DOHH2 (cell line): Measurements from ENCODE around the gene CD164L2.

Experiments
- H3F3A ChIP-seq: fragments of 200-600 bp; sonication (generic), shearing (Covaris generic); 2 replicates; pipeline ENCODE4 v1.6.0; 2016; ENCODE audit warnings: antibody characterized with exemption, mild to moderate bottlenecking; ENCODE audit not compliant: control insufficient read depth, insufficient read depth
- H3K27ac ChIP-seq: fragments of 200-600 bp; sonication (generic); 2 replicates; pipeline ENCODE4 v1.5.1; 2014; ENCODE audit warnings: low read depth, mild to moderate bottlenecking, low read length, moderate library complexity
- H3K27me3 ChIP-seq: fragments of 200-600 bp; sonication (generic); 2 replicates; pipeline ENCODE4 v1.6.1; 2014; ENCODE audit warnings: mild to moderate bottlenecking, low read length, mixed read lengths; ENCODE audit not compliant: control insufficient read depth
- H3K36me3 ChIP-seq: fragments of 200-600 bp; sonication (generic); 2 replicates; pipeline ENCODE4 v1.6.1; 2014; ENCODE audit warnings: mild to moderate bottlenecking, low read length, moderate library complexity, mixed read lengths; ENCODE audit not compliant: control insufficient read depth
- H3K4me1 ChIP-seq: fragments of 200-600 bp; sonication (generic); 2 replicates; pipeline ENCODE4 v1.6.1; 2014; ENCODE audit warnings: mild to moderate bottlenecking, low read length, mixed read lengths; ENCODE audit not compliant: control insufficient read depth
- H3K4me2 ChIP-seq: fragments of 200-600 bp; sonication (generic); 2 replicates; pipeline ENCODE4 v1.6.0; 2014; ENCODE audit warnings: mild to moderate bottlenecking, low read length, moderate library complexity
- H3K4me3 ChIP-seq: fragments of 200-600 bp; sonication (generic); 2 replicates; pipeline ENCODE4 v1.5.1; 2014; ENCODE audit warnings: mild to moderate bottlenecking, low read length, mixed read lengths
- H3K79me2 ChIP-seq: fragments of 200-600 bp; sonication (generic); 2 replicates; pipeline ENCODE4 v1.6.1; 2014; ENCODE audit warnings: mild to moderate bottlenecking, low read length, mixed read lengths; ENCODE audit not compliant: control insufficient read depth
- H3K9me2 ChIP-seq: fragments of 200-600 bp; sonication (generic); replicated peaks from 2 replicates; pipeline ENCODE4 v1.6.1; 2014; ENCODE audit warnings: mild to moderate bottlenecking, low read length, mixed read lengths; ENCODE audit not compliant: control insufficient read depth
- H3K9me3 ChIP-seq: fragments of 200-600 bp; sonication (generic); 2 replicates; pipeline ENCODE4 v1.6.1; 2014; ENCODE audit warnings: antibody characterized with exemption, low read length, mixed read lengths; ENCODE audit not compliant: control insufficient read depth, insufficient read depth
- H4K20me1 ChIP-seq: fragments of 200-600 bp; sonication (generic); 2 replicates; pipeline ENCODE4 v1.6.0; 2014; ENCODE audit warnings: low read depth, mild to moderate bottlenecking, antibody characterized with exemption, low read length, moderate library complexity; ENCODE audit not compliant: control insufficient read depth, insufficient read depth
- EZH2phosphoT487 ChIP-seq: fragments of 200-600 bp; sonication (generic); IDR thresholded peaks from 2 replicates; pipeline ENCODE4 v1.6.1; 2017; ENCODE audit warnings: borderline replicate concordance, mild to moderate bottlenecking, antibody characterized with exemption, low read length, moderate library complexity, mixed read lengths
- TF ChIP-seq, protein P1 (sequence below): fragments of 200-600 bp; sonication (generic); IDR thresholded peaks from one replicate; pipeline ENCODE4 v1.5.1; 2014; ENCODE audit warnings: antibody characterized with exemption, mild to moderate bottlenecking, low read depth, low read length; ENCODE audit not compliant: poor library complexity, severe bottlenecking

The CD164L2 gene

DNA sequence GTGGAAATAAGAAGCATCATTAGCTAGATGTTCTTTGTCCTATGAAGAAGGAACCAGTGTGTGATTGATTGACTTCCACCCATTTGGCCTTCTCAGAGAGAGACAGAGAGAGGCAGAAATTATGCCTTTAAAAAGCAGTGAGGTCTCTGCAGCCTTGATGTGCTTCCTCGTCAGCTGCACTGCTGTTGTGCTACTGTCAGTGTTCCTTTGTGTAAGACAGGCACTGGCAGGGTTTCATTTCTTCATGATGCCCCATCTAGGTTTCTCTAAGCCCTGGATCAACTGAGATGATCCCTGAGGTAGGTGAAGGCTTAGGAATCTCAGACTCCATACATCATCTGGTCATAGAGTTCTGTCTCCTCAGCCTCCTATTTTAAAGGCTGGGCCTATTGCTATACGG is 44.2 kb upstream of the CD164L2 start:
- Histone ChIP-seq H3K4me1 (peaks cover 52% of the 10 kb centered on the region), H3K36me3 (peaks cover 39% of the 10 kb centered on the region), H3K27me3 (no peaks in the 10 kb centered on the region), H3K27ac (no peak overlapping the region), H3F3A (0 out of 2 replicates have a peak, but pooled peaks cover 5% of the 10 kb centered on the region), H3K9me2 (no peaks in the 10 kb centered on the region), H4K20me1 (no peaks in the 10 kb centered on the region; the same call in 1 of the 2 replicates), H3K9me3 (no peaks in the 10 kb centered on the region), H3K4me2 (no peak overlapping the region), H3K4me3 (no peak overlapping the region), H3K79me2 (peaks cover 70% of the 10 kb centered on the region)
- TF ChIP-seq EZH2phosphoT487, result no peak
- TF ChIP-seq, protein P1, sequence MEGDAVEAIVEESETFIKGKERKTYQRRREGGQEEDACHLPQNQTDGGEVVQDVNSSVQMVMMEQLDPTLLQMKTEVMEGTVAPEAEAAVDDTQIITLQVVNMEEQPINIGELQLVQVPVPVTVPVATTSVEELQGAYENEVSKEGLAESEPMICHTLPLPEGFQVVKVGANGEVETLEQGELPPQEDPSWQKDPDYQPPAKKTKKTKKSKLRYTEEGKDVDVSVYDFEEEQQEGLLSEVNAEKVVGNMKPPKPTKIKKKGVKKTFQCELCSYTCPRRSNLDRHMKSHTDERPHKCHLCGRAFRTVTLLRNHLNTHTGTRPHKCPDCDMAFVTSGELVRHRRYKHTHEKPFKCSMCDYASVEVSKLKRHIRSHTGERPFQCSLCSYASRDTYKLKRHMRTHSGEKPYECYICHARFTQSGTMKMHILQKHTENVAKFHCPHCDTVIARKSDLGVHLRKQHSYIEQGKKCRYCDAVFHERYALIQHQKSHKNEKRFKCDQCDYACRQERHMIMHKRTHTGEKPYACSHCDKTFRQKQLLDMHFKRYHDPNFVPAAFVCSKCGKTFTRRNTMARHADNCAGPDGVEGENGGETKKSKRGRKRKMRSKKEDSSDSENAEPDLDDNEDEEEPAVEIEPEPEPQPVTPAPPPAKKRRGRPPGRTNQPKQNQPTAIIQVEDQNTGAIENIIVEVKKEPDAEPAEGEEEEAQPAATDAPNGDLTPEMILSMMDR, result no peak

DNA sequence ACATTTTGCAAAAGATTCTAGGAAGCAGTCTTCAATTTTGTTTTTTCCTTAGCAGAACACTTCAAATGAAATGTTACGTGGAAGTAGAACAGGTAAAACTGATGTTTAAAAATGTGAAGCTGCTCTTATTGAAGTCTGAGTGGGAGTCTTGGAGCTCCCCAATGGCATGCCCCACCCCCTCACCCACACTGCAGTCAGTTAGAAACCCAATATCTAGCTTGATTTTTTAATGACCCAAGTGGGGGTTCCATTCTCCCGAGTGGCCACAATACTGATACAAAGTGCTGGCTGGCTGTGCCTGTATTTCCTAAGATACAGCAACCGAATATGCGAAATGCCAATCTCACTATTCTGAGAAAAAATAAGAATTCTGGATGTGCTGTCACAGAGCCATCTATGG is 40.6 kb upstream of the CD164L2 start:
- TF ChIP-seq EZH2phosphoT487, result no peak
- TF ChIP-seq, protein P1, result no peak
- Histone ChIP-seq H4K20me1 (no peaks in the 10 kb centered on the region), H3F3A (no peaks in the 10 kb centered on the region), H3K4me3 (no peak overlapping the region), H3K4me2 (no peak overlapping the region), H3K27me3 (no peaks in the 10 kb centered on the region), H3K4me1 (peaks cover 22% of the 10 kb centered on the region), H3K36me3 (peaks cover 36% of the 10 kb centered on the region), H3K79me2 (peaks cover 46% of the 10 kb centered on the region), H3K9me3 (no peaks in the 10 kb centered on the region), H3K27ac (no peak overlapping the region), H3K9me2 (no peaks in the 10 kb centered on the region)

DNA sequence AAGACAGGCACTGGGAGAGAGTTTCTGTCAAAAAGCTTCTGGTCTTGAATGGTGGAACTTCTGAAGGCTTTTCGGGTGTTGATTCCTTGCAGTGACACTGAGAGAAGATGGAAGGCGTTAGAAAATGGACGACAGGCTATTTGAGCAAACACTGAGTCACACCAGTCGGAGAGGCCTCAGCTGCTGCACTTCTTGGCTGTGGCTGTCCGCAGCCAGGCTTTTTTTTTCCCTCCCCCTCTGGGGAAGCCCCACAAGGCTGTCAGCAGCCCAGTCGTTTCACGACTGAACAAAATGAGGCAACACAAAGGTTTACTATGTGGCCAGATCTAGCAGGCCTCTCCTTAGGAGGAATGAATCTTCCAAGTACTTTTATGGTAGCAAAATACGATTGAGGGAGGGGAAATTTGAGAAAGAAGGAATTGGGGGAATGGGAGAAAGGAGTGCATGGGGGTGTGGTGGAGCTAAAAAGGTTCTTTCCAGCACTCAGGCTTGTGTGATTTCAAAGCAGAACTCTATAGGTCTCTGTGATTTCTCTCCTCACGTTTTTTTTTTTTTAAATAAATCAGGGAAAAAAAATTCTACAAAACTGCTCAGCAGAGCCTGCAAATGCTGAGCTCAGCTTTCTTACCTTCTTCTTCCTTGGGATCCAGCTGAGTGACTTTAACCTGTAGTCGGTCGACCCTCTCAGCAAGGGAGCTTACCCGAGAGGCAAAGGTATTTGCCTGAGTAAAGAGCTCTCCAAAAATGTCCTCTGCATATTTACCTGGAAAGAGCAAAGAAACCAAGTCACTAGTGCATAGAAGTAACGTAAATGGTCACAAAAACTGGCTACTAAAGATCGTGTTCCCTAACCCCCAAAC is 35.4 kb upstream of the CD164L2 start:
- H3F3A ChIP-seq, result no peaks in the 10 kb centered on the region; the same call in 1 of the 2 replicates
- H3K9me3 ChIP-seq, result no peaks in the 10 kb centered on the region
- peaks cover 58% of the 10 kb centered on the region for H3K36me3 ChIP-seq
- TF ChIP-seq EZH2phosphoT487, result no peak
- TF ChIP-seq, protein P1, result no peak
- H3K4me2 ChIP-seq, result no peak overlapping the region
- H3K79me2 ChIP-seq, result peaks cover 13% of the 10 kb centered on the region
- H3K9me2 ChIP-seq, result no peaks in the 10 kb centered on the region
- H3K27ac ChIP-seq, result no peak overlapping the region
- no peak overlapping the region for H3K4me3 ChIP-seq
- H3K27me3 ChIP-seq, result no peaks in the 10 kb centered on the region
- no peaks in the 10 kb centered on the region for H4K20me1 ChIP-seq
- H3K4me1 ChIP-seq, result peaks cover 7% of the 10 kb centered on the region; the same call in 1 of the 2 replicates
